Kidney (tissue), 14 donors: ENCODE measurements around the gene MT1H. TPM values are rescaled to one million over a fixed set of nuclear protein-coding genes. Genes with fewer than 3 reads are reported as not detected.
A peak's percentile ranks its signal among the peaks of the same experiment; 100 is the strongest.

Source experiments
- DNase-seq, 5 donors: peaks; one replicate each; pipeline ENCODE4 v3.0.0-alpha.2; 2013 to 2020
- FAIRE-seq: peaks from 2 replicates; lab custom pipeline; 2012; peaks lifted over from hg19 to GRCh38; lab: Jason Lieb, UNC
- H3K27ac ChIP-seq, 2 donors: one replicate each; pipeline ENCODE4 v1.7.0; 2013; ENCODE audit warnings: low read depth in 2 of 2, low read length in 2 of 2, inconsistent platforms in 1 of 2
- H3K27me3 ChIP-seq: one replicate; pipeline ENCODE4 v1.7.1; 2013; ENCODE audit warnings: low read length, inconsistent platforms; ENCODE audit not compliant: control insufficient read depth, insufficient read depth
- H3K36me3 ChIP-seq, 3 donors: one replicate each; pipeline versions ENCODE4 v1.7.0 to v1.7.1; 2013; ENCODE audit warnings: low read length in 3 of 3, control low read depth in 1 of 3, inconsistent platforms in 1 of 3; ENCODE audit not compliant: insufficient read depth in 3 of 3, control insufficient read depth in 2 of 3
- H3K4me1 ChIP-seq, 3 donors: one replicate each; pipeline versions ENCODE4 v1.7.0 to v1.7.1; 2013; ENCODE audit warnings: low read length in 3 of 3, inconsistent platforms in 1 of 3, low read depth in 1 of 3; ENCODE audit not compliant: control insufficient read depth in 2 of 3, insufficient read depth in 2 of 3
- H3K4me3 ChIP-seq, 3 donors: one replicate each; pipeline versions ENCODE4 v1.7.0 to v1.8.1; 2013; ENCODE audit warnings: low read length in 3 of 3, control low read depth in 1 of 3, inconsistent platforms in 1 of 3
- H3K9ac ChIP-seq, 3 donors: one replicate each; pipeline versions ENCODE4 v1.7.0 to v1.7.1; 2013; ENCODE audit warnings: low read length in 3 of 3, control low read depth in 1 of 3, inconsistent platforms in 1 of 3
- H3K9me3 ChIP-seq, 3 donors: one replicate each; pipeline versions ENCODE4 v1.7.0 to v1.7.1; 2013; ENCODE audit warnings: low read length in 3 of 3, control low read depth in 1 of 3, inconsistent platforms in 1 of 3; ENCODE audit not compliant: control insufficient read depth in 2 of 3, insufficient read depth in 1 of 3
- CTCF ChIP-seq: IDR thresholded peaks from 3 replicates; pipeline ENCODE4 v1.5.1; 2012; ENCODE audit warnings: mild to moderate bottlenecking, moderate library complexity, borderline replicate concordance; ENCODE audit not compliant: insufficient read depth; ENCODE audit errors: extremely low read depth
- intact Hi-C: fragments of 100-400 bp; cut with DNase I; formaldehyde crosslinking; loops from one replicate; pipeline ENCODE4 v1.11.1; 2022
- polyA plus RNA-seq: library from polyadenylated mRNA; stranded (reverse); fragments of 350-450 nt; fragmentation: Illumina TruSeq; extraction: RNeasy Lipid Tissue Mini Kit (QIAGEN cat#74804); gene quantifications from one replicate; pipeline ENCODE4 v1.2.3, GENCODE V29; 2014; ENCODE audit warnings: low read depth, low replicate concordance; ENCODE audit not compliant: insufficient read depth
- total RNA-seq: library from RNA; stranded (reverse); fragmentation: NEBNext Ultra II Directional; extraction: Animal tissue kit (Norgen Biotek cat#: 25700); gene quantifications from one replicate; pipeline ENCODE4 v1.2.1, GENCODE V29; 2021
- donor health status: control.
- donor health status: control.
- donor health status: control.
- donor health status: control.
- donor health status: control.
- donor health status: DM: yes; HTN: yes; CAD: no.
- donor health status: Normal renal cell carcinoma (clear cell type).

Gene MT1H
- total and polyA plus RNA-seq, 2 donors from 2014 or later = 4.4 to 606 TPM

GRCh38 chr16:56623637-56624036 lies 46.0 kb upstream of the MT1H start:
- peaks cover 3% of the 10 kb centered on the region for H3K27me3 ChIP-seq
- H3K9me3 ChIP-seq = no peaks in the 10 kb centered on the region
- H3K4me3 ChIP-seq = no peak overlapping the region
- FAIRE-seq (no peak), DNase-seq (no peak)
- H3K4me1 ChIP-seq = peaks cover 0 to 3% (median 0%) of the 10 kb centered on the region in 3 donors
- intact Hi-C loops = no loop called here
- H3K27ac ChIP-seq = no peak overlapping the region
- no peak for TF ChIP-seq CTCF
- no peaks in the 10 kb centered on the region for H3K36me3 ChIP-seq
- H3K9ac ChIP-seq = no peak overlapping the region

- Histone ChIP-seq H3K36me3 (no peaks in the 10 kb centered on the region), H3K9ac (peak within 1 kb of the TSS; percentile 19 to 87 (median 35)), H3K27me3 (no peaks in the 10 kb centered on the region), H3K27ac (peak within 1 kb of the TSS; percentile 88 to 93), H3K4me1 (peaks cover 0 to 3% (median 0%) of the 10 kb centered on the region in 3 donors), H3K4me3 (peak within 1 kb of the TSS; percentile 45 to 85 (median 72)), H3K9me3 (no peaks in the 10 kb centered on the region)
- peak in 4 of 5 donors; percentile 53 to 92 (median 71) for DNase-seq
- intact Hi-C loops = no loop called here
- TF ChIP-seq CTCF = no peak
- FAIRE-seq = no peak
These were observed 44.3 kb upstream of the MT1H start, which contains the start of gene MT1E for GRCh38 chr16:56625140-56625942. Gene MT1E, plus strand, starts transcription at chr16:56625781. Its CDS starts 71 bp downstream, at chr16:56625852.

- FAIRE-seq = no peak
- H3K4me1 ChIP-seq = peaks cover 0 to 3% (median 0%) of the 10 kb centered on the region in 3 donors
- H3K9me3 ChIP-seq = no peaks in the 10 kb centered on the region
- intact Hi-C loops = no loop called here
- no peaks in the 10 kb centered on the region for H3K36me3 ChIP-seq
- peak overlapping the region; percentile 63 to 88 for H3K27ac ChIP-seq
- no peaks in the 10 kb centered on the region for H3K27me3 ChIP-seq
- DNase-seq = peak in 1 of 5 donors; percentile 76
- peak overlapping the region; percentile 12 to 85 (median 72) for H3K4me3 ChIP-seq
- peak overlapping the region; percentile 1 to 87 (median 35) for H3K9ac ChIP-seq
- TF ChIP-seq CTCF = no peak
These were observed 43.5 kb upstream of the MT1H start for GRCh38 chr16:56625943-56626654.
